ENCODE data around the gene ATP2B2. TPM values are rescaled to one million over a fixed set of nuclear protein-coding genes. Genes with fewer than 3 reads are reported as not detected.

The ATP2B2 gene
- total and polyA plus RNA-seq, 2 of the 8 experiments (the other 6 are each of a cell fraction or from before 2014, with no cell fraction given), result 0.14 to 1.2 TPM

DNA sequence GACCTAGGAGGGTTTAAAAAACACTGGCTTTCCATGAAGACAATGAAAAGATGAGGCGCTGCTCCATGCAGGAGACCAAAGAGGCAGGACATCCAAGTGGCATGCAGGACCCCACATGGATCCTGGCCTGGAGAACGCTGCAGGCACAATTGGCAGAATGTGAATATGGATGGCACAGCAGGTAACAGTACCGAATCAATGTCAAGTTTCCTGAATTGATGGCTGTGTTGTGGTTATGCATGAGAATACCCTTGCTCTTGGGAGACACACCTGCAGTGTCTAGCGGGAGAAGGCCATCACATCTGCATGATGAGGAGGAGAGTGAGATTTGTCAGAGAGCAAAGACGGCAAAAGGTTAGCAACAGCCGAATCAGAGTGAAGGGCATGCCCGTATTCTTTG, 110.2 kb downstream of the ATP2B2 start:
- H2BK20ac ChIP-seq (ENCODE audit: low read length), result no peak overlapping the region
- no peak overlapping the region for H2AFZ ChIP-seq (ENCODE audit: low read length)
- 43% methylated on average over 7 of the region's 7 CpGs; no CpG with 5 or more reads in 1 of the 2 experiments for WGBS, 2 experiments (ENCODE audit: extremely low coverage in 1 of 2, insufficient coverage in 1 of 2, insufficient read length in 1 of 2, insufficient replicate concordance in 2 of 2, low coverage in 1 of 2, low lambda C conversion rate in 2 of 2, missing lambda C conversion rate in 1 of 2)
- H4K8ac ChIP-seq (ENCODE audit: extremely low read depth, insufficient read depth, low read length), result no peak overlapping the region
- H2BK15ac ChIP-seq (ENCODE audit: low read length), result no peak overlapping the region
- no peak overlapping the region; a peak in 1 of 7 replicates for H3K9ac ChIP-seq (replicated peaks in 1 of 4; ENCODE audit: extremely low read depth in 1 of 4, low read depth in 3 of 4, low read length in 3 of 4)
- TF ChIP-seq TCF12 (IDR thresholded peaks at IDR 0.05; ENCODE audit: low read depth, low read length) (peak; percentile 97), SAP30 (IDR thresholded peaks at IDR 0.05; ENCODE audit: insufficient read depth, insufficient replicate concordance, low read length) (no peak), CTBP2 (IDR thresholded peaks at IDR 0.05; ENCODE audit: borderline replicate concordance, insufficient read depth, insufficient read length, low read length) (peak; percentile 93), EP300 (IDR thresholded peaks at IDR 0.05; ENCODE audit: borderline replicate concordance in 1 of 2, low read depth in 2 of 2, low read length in 2 of 2) (peak in 1 of 2 experiments; percentile 13; a peak in 1 of 3 replicates), TEAD4 (IDR thresholded peaks at IDR 0.05; ENCODE audit: low read depth, low read length) (0 out of 2 replicates have a peak, but pooled peaks have one; percentile 46), POU5F1 (IDR thresholded peaks at IDR 0.05; ENCODE audit: low read depth, low read length) (peak; percentile 86; the same call in 1 of the 2 replicates), TAF1 (IDR thresholded peaks at IDR 0.05; ENCODE audit: low read depth, low read length) (no peak), NANOG (IDR thresholded peaks at IDR 0.05; ENCODE audit: insufficient read depth, low read depth, low read length, poor library complexity, severe bottlenecking) (peak; percentile 60)
- peak in 1 of 2 experiments; percentile 34 for DNase-seq (ENCODE audit: low read depth in 1 of 2, low spot score in 2 of 2)
- peak; percentile 79 for FAIRE-seq
- H3K79me2 ChIP-seq (ENCODE audit: control insufficient read depth in 1 of 2, insufficient read depth in 2 of 2, low read length in 2 of 2), result no peaks in the 10 kb centered on the region
- no peak overlapping the region for H3K23ac ChIP-seq (ENCODE audit: insufficient read length)
- no peak overlapping the region for H3K56ac ChIP-seq (replicated peaks; ENCODE audit: insufficient read length, low read depth, low read length)
- H3K4me3 ChIP-seq (ENCODE audit: extremely low read depth in 1 of 4, insufficient read depth in 2 of 4, low read depth in 3 of 4, low read length in 4 of 4), result no peak overlapping the region
- H3K18ac ChIP-seq (ENCODE audit: extremely low read depth, low read length), result no peak overlapping the region
- no peaks in the 10 kb centered on the region; a peak in 1 of 7 replicates for H3K27me3 ChIP-seq (replicated peaks in 1 of 4; ENCODE audit: control insufficient read depth in 3 of 4, extremely low read depth in 1 of 4, insufficient read depth in 3 of 4, low read length in 3 of 4)
- H3K36me3 ChIP-seq (ENCODE audit: control insufficient read depth in 2 of 4, insufficient read depth in 4 of 4, low read length in 3 of 4), result no peaks in the 10 kb centered on the region
- no peak overlapping the region for H3K27ac ChIP-seq (ENCODE audit: low read depth, low read length)
- H4K5ac ChIP-seq (ENCODE audit: insufficient read length, low read depth, low read length), result no peak overlapping the region
- H2BK120ac ChIP-seq (replicated peaks; ENCODE audit: low read depth, low read length), result no peak overlapping the region
- H3K23me2 ChIP-seq (ENCODE audit: low read depth, low read length), result no peaks in the 10 kb centered on the region
- H2BK12ac ChIP-seq (ENCODE audit: low read depth, low read length), result no peak overlapping the region
- H2AK5ac ChIP-seq (ENCODE audit: low read depth, low read length), result no peak overlapping the region
- 0 out of 2 replicates have a peak overlapping the region, but pooled peaks have one; percentile 66 for H2BK5ac ChIP-seq (ENCODE audit: low read depth, low read length)
- H4K91ac ChIP-seq (replicated peaks; ENCODE audit: insufficient read length, low read length), result no peak overlapping the region
- peak overlapping the region; percentile 18 to 50; a peak in 2 of 4 replicates for H3K4me2 ChIP-seq (ENCODE audit: insufficient read depth in 1 of 2, low read depth in 2 of 2, low read length in 2 of 2)
- H3K9me3 ChIP-seq (ENCODE audit: insufficient read depth in 2 of 2, low read depth in 1 of 2, low read length in 1 of 2), result no peaks in the 10 kb centered on the region; a peak in 1 of 4 replicates
- H3K14ac ChIP-seq (ENCODE audit: insufficient read length), result no peak overlapping the region
- no peaks in the 10 kb centered on the region for H3K79me1 ChIP-seq (ENCODE audit: low read depth, low read length)
- ChIA-PET POLR2A (ENCODE audit: partially characterized antibody) (no interaction called here), CTCF (ENCODE audit: partially characterized antibody) (interaction anchor here (0.8 to 1.1 kb wide), 3 partner anchors 9 to 54 kb away, joined by 4 read pairs; no protein-coding TSS in a partner anchor)
- no peak overlapping the region for H3K4ac ChIP-seq (replicated peaks; ENCODE audit: insufficient read length, low read depth, low read length)
- H3K4me1 ChIP-seq (replicated peaks in 1 of 4; ENCODE audit: control insufficient read depth in 3 of 4, insufficient read depth in 4 of 4, low read length in 3 of 4), result peaks cover 6 to 22% (median 14%) of the 10 kb centered on the region in 4 experiments
- no peaks in the 10 kb centered on the region for H4K20me1 ChIP-seq (replicated peaks in 1 of 2; ENCODE audit: control insufficient read depth in 1 of 2, insufficient read depth in 2 of 2, low read length in 2 of 2)

Data from H1 (cell line).